SK-N-SH (cell line): Measurements from ENCODE around the gene HIPK4. TPM values are rescaled to one million over a fixed set of nuclear protein-coding genes. Genes with fewer than 3 reads are reported as not detected.
"Not testable (repeated sequence)": the region's sequence is repeated elsewhere in the genome, so short reads cannot be mapped to it uniquely, and the experiment has no call there.

ENCODE experiments used
- CTCF ChIA-PET: fragments of 300-600, 350-600 bp; formaldehyde crosslinking; extraction: SDS; loops from one replicate; lab custom pipeline; 2021; lab: Yijun Ruan, JAX
- POLR2A ChIA-PET: fragments of 350-600 bp; sonication (Branson Sonifier 250); formaldehyde crosslinking; extraction: SDS; loops from one replicate; lab custom pipeline; 2020; ENCODE audit warnings: antibody characterized with exemption, inconsistent platforms; lab: Yijun Ruan, JAX
- DNase-seq: peaks from one replicate; pipeline ENCODE4 v3.0.0; 2012
- H2AFZ ChIP-seq: fragments of 200-600 bp; sonication (generic); 2 replicates; pipeline ENCODE4 v1.8.1; 2016; ENCODE audit warnings: antibody characterized with exemption, mild to moderate bottlenecking, low read depth
- H3F3A ChIP-seq: fragments of 200-600 bp; sonication (generic); replicated peaks from 2 replicates; pipeline ENCODE3; 2016; ENCODE audit warnings: antibody characterized with exemption, mild to moderate bottlenecking; ENCODE audit not compliant: insufficient read depth
- H3K27ac ChIP-seq, 2 experiments: fragments of 200-500 bp in 1 of 2; fragments of 200-600 bp in 1 of 2; sonication (Bioruptor generic) in 1 of 2; sonication (generic), shearing (Covaris generic) in 1 of 2; 2 replicates each; pipeline versions ENCODE4 v1.5.1 to v1.6.1; 2014 to 2016; ENCODE audit warnings: low read depth in 2 of 2, inconsistent platforms in 1 of 2, low read length in 1 of 2, mild to moderate bottlenecking in 1 of 2, mixed read lengths in 1 of 2
- H3K27me3 ChIP-seq: fragments of 200-600 bp; sonication (generic), shearing (Covaris generic); 2 replicates; pipeline ENCODE4 v1.6.1; 2016; ENCODE audit warnings: mixed run types; ENCODE audit not compliant: insufficient read depth
- H3K36me3 ChIP-seq, 2 experiments: fragments of 200-500 bp in 1 of 2; fragments of 200-600 bp in 1 of 2; sonication (Bioruptor generic) in 1 of 2; sonication (generic) in 1 of 2; replicated peaks in 1 of 2; 2 replicates each; pipeline versions ENCODE3 to v1.5.1; 2014 to 2016; ENCODE audit warnings: low read length in 1 of 2, mild to moderate bottlenecking in 1 of 2; ENCODE audit not compliant: insufficient read depth in 2 of 2, control insufficient read depth in 1 of 2
- H3K4me1 ChIP-seq, 2 experiments: fragments of 200-500 bp in 1 of 2; fragments of 200-600 bp in 1 of 2; sonication (Bioruptor generic) in 1 of 2; sonication (generic), shearing (Covaris generic) in 1 of 2; 2 replicates each; pipeline versions ENCODE4 v1.5.1 to v1.6.1; 2014 to 2016; ENCODE audit warnings: low read depth in 1 of 2, low read length in 1 of 2, mixed run types in 1 of 2; ENCODE audit not compliant: insufficient read depth in 2 of 2, control insufficient read depth in 1 of 2
- H3K4me2 ChIP-seq: fragments of 200-600 bp; sonication (generic), shearing (Covaris generic); 2 replicates; pipeline ENCODE4 v1.6.1; 2017; ENCODE audit warnings: mixed run types
- H3K4me3 ChIP-seq, 2 experiments: fragments of 200-500 bp in 1 of 2; fragments of 200-600 bp in 1 of 2; sonication (Bioruptor generic) in 1 of 2; sonication (generic), shearing (Covaris generic) in 1 of 2; 2 replicates each; pipeline versions ENCODE4 v1.5.1 to v1.8.1; 2014 to 2016; ENCODE audit warnings: low read depth in 2 of 2, inconsistent platforms in 1 of 2, low read length in 1 of 2, mild to moderate bottlenecking in 1 of 2, mixed read lengths in 1 of 2, moderate library complexity in 1 of 2
- H3K79me2 ChIP-seq: fragments of 200-600 bp; sonication (generic); 2 replicates; pipeline ENCODE4 v1.8.1; 2017; ENCODE audit warnings: mild to moderate bottlenecking; ENCODE audit not compliant: insufficient read depth
- H3K9ac ChIP-seq: fragments of 200-600 bp; sonication (generic); 2 replicates; pipeline ENCODE4 v1.6.1; 2017; ENCODE audit warnings: mixed run types
- H3K9me2 ChIP-seq: fragments of 200-600 bp; sonication (generic); 2 replicates; pipeline ENCODE4 v1.6.1; 2017; ENCODE audit warnings: mixed run types
- H3K9me3 ChIP-seq: fragments of 200-600 bp; sonication (generic); 2 replicates; pipeline ENCODE4 v1.6.1; 2017; ENCODE audit warnings: mixed run types, mild to moderate bottlenecking, moderate library complexity
- H4K20me1 ChIP-seq: fragments of 200-600 bp; sonication (generic); 2 replicates; pipeline ENCODE4 v1.6.1; 2017; ENCODE audit warnings: mild to moderate bottlenecking, mixed run types; ENCODE audit not compliant: insufficient read depth
- RAD21 ChIP-seq: IDR thresholded peaks from 2 replicates; pipeline ENCODE4 v1.6.1; 2012; ENCODE audit warnings: mild to moderate bottlenecking, low read length
- RCOR1 ChIP-seq: fragments of 150-350 bp; IDR thresholded peaks from 2 replicates; pipeline ENCODE4 v1.6.1; 2017; ENCODE audit warnings: antibody characterized with exemption, low read length
- RFX5 ChIP-seq: IDR thresholded peaks from 2 replicates; pipeline ENCODE4 v1.6.1; 2012; ENCODE audit warnings: mild to moderate bottlenecking, improper control_type of control experiment, low read length
- WGBS: methylation state at CpG from one replicate; pipeline ENCODE4 v1.1.6; 2017; ENCODE audit warnings: low lambda C conversion rate; 5-methylcytosine and 5-hydroxymethylcytosine counted together
- polyA plus RNA-seq, 3 experiments: library from polyadenylated mRNA; depleted of rRNA; stranded (reverse); fragments of >200 nt; gene quantifications; 2 replicates each; pipeline ENCODE4 v1.2.3, GENCODE V29; 2012
- TF ChIP-seq, protein P1 (sequence below): IDR thresholded peaks from 2 replicates; pipeline ENCODE4 v1.6.1; 2012; ENCODE audit warnings: mild to moderate bottlenecking, low read depth, low read length, moderate library complexity
- TF ChIP-seq, protein P2 (sequence below): IDR thresholded peaks from 2 replicates; pipeline ENCODE4 v1.4.0; 2012; ENCODE audit warnings: low read depth

Gene HIPK4
- polyA plus RNA-seq, 1 of the 3 experiments (the other 2 are of a cell fraction): 0.23 TPM

DNA sequence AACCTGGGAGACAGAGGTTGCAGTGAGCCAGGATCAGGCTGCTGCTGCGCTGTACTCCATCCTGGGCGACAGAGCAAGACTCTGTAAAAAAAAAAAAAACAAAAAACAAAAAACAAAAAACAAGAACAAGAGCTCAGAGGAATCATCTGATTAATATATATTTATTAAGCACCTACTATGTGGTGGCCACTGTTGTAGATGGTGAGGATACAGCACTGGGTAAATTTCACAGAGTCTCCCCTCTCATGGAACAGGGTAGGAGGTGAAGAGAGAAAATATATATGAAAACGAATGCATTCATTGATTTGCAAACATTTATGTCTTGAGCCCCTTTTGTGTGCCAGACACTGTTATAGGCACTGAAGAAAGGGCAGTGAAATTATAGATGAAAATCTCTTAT lies 41.7 kb upstream of the HIPK4 start (continued):
- TF ChIP-seq, protein P1, sequence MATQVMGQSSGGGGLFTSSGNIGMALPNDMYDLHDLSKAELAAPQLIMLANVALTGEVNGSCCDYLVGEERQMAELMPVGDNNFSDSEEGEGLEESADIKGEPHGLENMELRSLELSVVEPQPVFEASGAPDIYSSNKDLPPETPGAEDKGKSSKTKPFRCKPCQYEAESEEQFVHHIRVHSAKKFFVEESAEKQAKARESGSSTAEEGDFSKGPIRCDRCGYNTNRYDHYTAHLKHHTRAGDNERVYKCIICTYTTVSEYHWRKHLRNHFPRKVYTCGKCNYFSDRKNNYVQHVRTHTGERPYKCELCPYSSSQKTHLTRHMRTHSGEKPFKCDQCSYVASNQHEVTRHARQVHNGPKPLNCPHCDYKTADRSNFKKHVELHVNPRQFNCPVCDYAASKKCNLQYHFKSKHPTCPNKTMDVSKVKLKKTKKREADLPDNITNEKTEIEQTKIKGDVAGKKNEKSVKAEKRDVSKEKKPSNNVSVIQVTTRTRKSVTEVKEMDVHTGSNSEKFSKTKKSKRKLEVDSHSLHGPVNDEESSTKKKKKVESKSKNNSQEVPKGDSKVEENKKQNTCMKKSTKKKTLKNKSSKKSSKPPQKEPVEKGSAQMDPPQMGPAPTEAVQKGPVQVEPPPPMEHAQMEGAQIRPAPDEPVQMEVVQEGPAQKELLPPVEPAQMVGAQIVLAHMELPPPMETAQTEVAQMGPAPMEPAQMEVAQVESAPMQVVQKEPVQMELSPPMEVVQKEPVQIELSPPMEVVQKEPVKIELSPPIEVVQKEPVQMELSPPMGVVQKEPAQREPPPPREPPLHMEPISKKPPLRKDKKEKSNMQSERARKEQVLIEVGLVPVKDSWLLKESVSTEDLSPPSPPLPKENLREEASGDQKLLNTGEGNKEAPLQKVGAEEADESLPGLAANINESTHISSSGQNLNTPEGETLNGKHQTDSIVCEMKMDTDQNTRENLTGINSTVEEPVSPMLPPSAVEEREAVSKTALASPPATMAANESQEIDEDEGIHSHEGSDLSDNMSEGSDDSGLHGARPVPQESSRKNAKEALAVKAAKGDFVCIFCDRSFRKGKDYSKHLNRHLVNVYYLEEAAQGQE: no peak
- TF ChIP-seq RFX5 (no peak), RAD21 (no peak), RCOR1 (no peak)
- TF ChIP-seq, protein P2, sequence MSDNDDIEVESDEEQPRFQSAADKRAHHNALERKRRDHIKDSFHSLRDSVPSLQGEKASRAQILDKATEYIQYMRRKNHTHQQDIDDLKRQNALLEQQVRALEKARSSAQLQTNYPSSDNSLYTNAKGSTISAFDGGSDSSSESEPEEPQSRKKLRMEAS: no peak

DNA sequence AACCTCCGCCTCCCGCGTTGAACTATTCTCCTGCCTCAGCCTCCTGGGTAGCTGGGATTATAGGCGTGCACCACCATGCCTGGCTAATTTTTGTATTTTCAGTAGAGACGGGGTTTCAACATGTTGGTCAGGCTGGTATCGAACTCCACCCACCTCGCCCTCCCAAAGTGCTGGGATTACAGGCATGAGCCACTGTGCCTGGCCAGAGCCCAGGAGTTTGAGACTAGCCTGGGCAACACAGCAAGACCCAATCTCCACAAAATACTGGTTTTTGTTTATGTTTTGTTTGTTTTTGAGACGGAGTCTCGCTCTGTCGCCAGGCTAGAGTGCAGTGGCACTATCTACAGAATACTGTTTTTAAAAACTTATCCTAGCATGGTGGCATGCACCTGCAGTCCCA lies 40.3 kb upstream of the HIPK4 start:
- H3K9me2 ChIP-seq, H3K27me3 ChIP-seq, H3K36me3 ChIP-seq, H4K20me1 ChIP-seq, H3K4me3 ChIP-seq, POLR2A ChIA-PET, H3K9ac ChIP-seq, H3K79me2 ChIP-seq, H2AFZ ChIP-seq, H3K9me3 ChIP-seq, DNase-seq, H3K4me2 ChIP-seq, H3K27ac ChIP-seq: not testable (repeated sequence)
- 94% methylated on average over 10 of the region's 10 CpGs for WGBS
- CTCF ChIA-PET: interaction anchor here (0.6 to 0.7 kb wide), 2 partner anchors 228 to 245 kb away, joined by 3 to 4 read pairs; no protein-coding TSS in a partner anchor
- Histone ChIP-seq H3F3A (peaks cover 28% of the 10 kb centered on the region), H3K4me1 (peaks cover 5 to 11% of the 10 kb centered on the region in 2 experiments; a peak in 3 of 4 replicates)

DNA sequence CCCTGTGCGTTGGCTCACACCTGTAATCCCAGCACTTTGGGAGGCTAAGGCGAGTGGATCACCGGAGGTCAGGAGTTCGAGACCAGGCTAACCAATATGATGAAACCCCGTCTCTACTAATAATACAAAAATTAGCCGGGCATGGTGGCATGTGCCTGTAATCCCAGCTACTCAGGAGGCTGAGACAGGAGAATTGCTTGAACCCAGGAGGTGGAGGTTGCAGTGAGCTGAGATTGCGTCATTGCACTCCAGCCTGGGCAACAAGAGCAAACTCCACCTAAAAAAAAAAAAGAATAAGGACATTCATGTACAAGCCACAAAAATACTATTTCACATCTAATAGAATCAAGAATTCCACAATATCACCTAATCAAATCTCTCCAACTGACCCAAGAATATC lies 38.2 kb upstream of the HIPK4 start:
- 97% methylated on average over 7 of the region's 7 CpGs for WGBS
- POLR2A ChIA-PET: interaction anchor here (0.6 kb wide), 1 partner anchor 1581 kb away, joined by 3 read pairs; no protein-coding TSS in a partner anchor
- not testable (repeated sequence) for H3K4me2 ChIP-seq, H3K36me3 ChIP-seq, H2AFZ ChIP-seq, H3K9me3 ChIP-seq, H3K27me3 ChIP-seq, H3K9me2 ChIP-seq, H3K9ac ChIP-seq, H3K4me3 ChIP-seq, H3K4me1 ChIP-seq, DNase-seq, H3K27ac ChIP-seq, H4K20me1 ChIP-seq
- Histone ChIP-seq H3K79me2 (peaks cover 24% of the 10 kb centered on the region), H3F3A (peaks cover 23% of the 10 kb centered on the region)
- CTCF ChIA-PET: interaction anchor here (0.6 to 1.3 kb wide), 3 partner anchors 15 to 123 kb away, joined by 3 read pairs; no protein-coding TSS in a partner anchor
